Cardiac ventricle fibroblast (primary cell): ENCODE results near the gene ZDBF2. TPM values are rescaled to one million over a fixed set of nuclear protein-coding genes. Genes with fewer than 3 reads are reported as not detected.

ENCODE experiments used
- total RNA-seq: library from RNA; depleted of rRNA; stranded (reverse); fragments of >200 nt; gene quantifications from 2 replicates; pipeline ENCODE4 v1.2.3, GENCODE V29; 2015

Gene ZDBF2
- 5.2 and 5.3 TPM in 2 replicates for total RNA-seq

GRCh38 chr2:206274434-206275311 is at the start of gene ZDBF2:
ZDBF2 (plus strand) TSS chr2:206274663; CDS start chr2:206281850, 7,187 bp downstream.

Other genes with a start within 250 kb of the ZDBF2 start
- gene INO80D, start 188.5 kb upstream of the ZDBF2 start, total RNA-seq = 6.1 and 7.5 TPM in 2 replicates
- 66.3 and 74.5 TPM in 2 replicates for gene NDUFS1, start 115.2 kb upstream of the ZDBF2 start, total RNA-seq
- 373 and 374 TPM in 2 replicates for gene EEF1B2, start 114.8 kb upstream of the ZDBF2 start, total RNA-seq
- gene ADAM23, start 168.9 kb downstream of the ZDBF2 start, total RNA-seq = 4.2 and 5.7 TPM in 2 replicates